Adrenal gland (tissue), 12 donors: Measurements from ENCODE around the gene CNGA1. TPM values are rescaled to one million over a fixed set of nuclear protein-coding genes. Genes with fewer than 3 reads are reported as not detected.
A peak's percentile ranks its signal among the peaks of the same experiment; 100 is the strongest.

Experiments
- DNase-seq, 7 donors: peaks; one replicate each; pipeline ENCODE4 v3.0.0-alpha.2; 2019 to 2020
- H3K27ac ChIP-seq, 5 donors: fragments of 200-600 bp; sonication (generic) in 4 of 5; 1 replicate in 3 of 5; 2 replicates in 2 of 5; pipeline versions ENCODE4 v1.5.1 to v1.8.0; 2016 to 2020; ENCODE audit warnings: mild to moderate bottlenecking in 1 of 5
- H3K27me3 ChIP-seq: fragments of 200-600 bp; 2 replicates; pipeline ENCODE4 v1.8.0; 2021
- H3K36me3 ChIP-seq, 2 donors: fragments of 200-600 bp; replicated peaks in 1 of 2; 1 replicate in 1 of 2; 2 replicates in 1 of 2; pipeline versions ENCODE4 v1.5.1 to v1.8.0; 2018 to 2022
- H3K4me1 ChIP-seq, 2 donors: fragments of 200-600 bp; replicated peaks in 1 of 2; 1 replicate in 1 of 2; 2 replicates in 1 of 2; pipeline versions ENCODE4 v1.5.1 to v1.8.0; 2018 to 2021
- H3K4me3 ChIP-seq, 4 donors: fragments of 200-600 bp; sonication (generic) in 3 of 4; one replicate each; pipeline ENCODE4 v1.5.1; 2016 to 2018
- H3K9me3 ChIP-seq, 3 donors: fragments of 200-600 bp; sonication (generic) in 1 of 3; replicated peaks in 1 of 3; 1 replicate in 2 of 3; 2 replicates in 1 of 3; pipeline versions ENCODE4 v1.5.1 to v1.8.0; 2016 to 2021
- POLR2A ChIP-seq, 2 donors: fragments of 450-650 bp; IDR thresholded peaks; one replicate each; pipeline ENCODE4 v1.6.1; 2017; ENCODE audit warnings: antibody characterized with exemption in 2 of 2, mild to moderate bottlenecking in 2 of 2, moderate library complexity in 1 of 2
- WGBS, 4 donors: extraction: QIAGEN DNeasy Blood & Tissue Kit in 2 of 4; methylation state at CpG; one replicate each; pipeline versions ENCODE4 v1.1.5 to v1.1.7; 2013 to 2017; 5-methylcytosine and 5-hydroxymethylcytosine counted together
- intact Hi-C, 2 donors: fragments of 100-400 bp; cut with DNase I; formaldehyde crosslinking; loops; one replicate each; pipeline versions ENCODE4 v1.14.1 to v1.15.0; 2022 to 2023
- polyA plus RNA-seq, 3 donors: library from polyadenylated mRNA; stranded (reverse); fragments of 200-250 nt in 2 of 3; fragments of 350-450 nt in 1 of 3; fragmentation: Illumina TruSeq in 1 of 3; extraction: RNeasy Lipid Tissue Mini Kit (QIAGEN cat#74804) in 1 of 3; gene quantifications; one replicate each; pipeline ENCODE4 v1.2.3, GENCODE V29; 2013 to 2014
- total RNA-seq, 9 donors: library from RNA; depleted of rRNA in 4 of 9; stranded (reverse); fragments of >200 nt in 4 of 9; fragments of 120-200 nt in 1 of 9; fragmentation: NEBNext Ultra II Directional in 1 of 9; extraction: Animal tissue kit (Norgen Biotek cat#: 25700) in 1 of 9; gene quantifications; one replicate each; pipeline versions ENCODE4 v1.1.0 to v1.2.4, GENCODE V29; 2013 to 2023
- TF ChIP-seq, protein P1 (sequence below), 6 experiments: fragments of 450-650 bp in 4 of 6; fragments of 200-600 bp in 2 of 6; sonication (generic) in 1 of 6; IDR thresholded peaks; 1 replicate in 5 of 6; 2 replicates in 1 of 6; pipeline versions ENCODE4 v1.5.1 to v1.8.0; 2016 to 2021; ENCODE audit warnings: antibody characterized with exemption in 6 of 6, mild to moderate bottlenecking in 2 of 6, moderate library complexity in 1 of 6
- donor health status: healthy with polysubstance abuse.
- donor health status: Bipolar disorder and iron deficiency.
- donor health status: DM: yes; HTN: yes; CAD: no.
- donor health status: DM: no; HTN: no; CAD: no.
- donor health status: DM: no; HTN: no; CAD: no.
- donor health status: DM: yes; HTN: yes; CAD: no.

Gene CNGA1
- total and polyA plus RNA-seq, 12 donors = 0.24 to 4.8 (median 1.2) TPM; not detected in 1

DNA sequence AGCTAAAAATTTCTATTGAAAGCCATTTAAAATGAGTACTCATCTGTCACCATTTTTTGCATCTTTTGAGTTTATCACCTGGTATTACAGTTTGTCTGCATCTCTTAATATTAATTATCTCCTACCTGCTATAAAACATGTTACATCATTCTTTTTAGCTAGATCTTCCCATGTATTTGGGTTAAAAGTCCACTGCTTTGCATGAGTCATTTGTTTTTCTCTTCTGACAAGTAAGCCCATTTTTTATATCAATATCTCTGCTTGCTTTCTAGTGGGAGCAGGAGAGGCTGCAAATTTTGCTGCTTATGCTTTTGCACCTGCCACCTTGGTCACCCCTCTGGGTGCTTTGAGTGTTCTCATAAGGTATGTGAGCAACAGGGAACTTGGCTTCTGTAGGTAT, 16.2 kb upstream of the CNGA1 start:
- no peak for DNase-seq
- Histone ChIP-seq H3K9me3 (no peaks in the 10 kb centered on the region), H3K27me3 (no peaks in the 10 kb centered on the region), H3K27ac (no peak overlapping the region), H3K4me1 (peaks cover 6 to 8% of the 10 kb centered on the region in 2 donors), H3K36me3 (no peaks in the 10 kb centered on the region), H3K4me3 (no peak overlapping the region)
- TF ChIP-seq, protein P1, sequence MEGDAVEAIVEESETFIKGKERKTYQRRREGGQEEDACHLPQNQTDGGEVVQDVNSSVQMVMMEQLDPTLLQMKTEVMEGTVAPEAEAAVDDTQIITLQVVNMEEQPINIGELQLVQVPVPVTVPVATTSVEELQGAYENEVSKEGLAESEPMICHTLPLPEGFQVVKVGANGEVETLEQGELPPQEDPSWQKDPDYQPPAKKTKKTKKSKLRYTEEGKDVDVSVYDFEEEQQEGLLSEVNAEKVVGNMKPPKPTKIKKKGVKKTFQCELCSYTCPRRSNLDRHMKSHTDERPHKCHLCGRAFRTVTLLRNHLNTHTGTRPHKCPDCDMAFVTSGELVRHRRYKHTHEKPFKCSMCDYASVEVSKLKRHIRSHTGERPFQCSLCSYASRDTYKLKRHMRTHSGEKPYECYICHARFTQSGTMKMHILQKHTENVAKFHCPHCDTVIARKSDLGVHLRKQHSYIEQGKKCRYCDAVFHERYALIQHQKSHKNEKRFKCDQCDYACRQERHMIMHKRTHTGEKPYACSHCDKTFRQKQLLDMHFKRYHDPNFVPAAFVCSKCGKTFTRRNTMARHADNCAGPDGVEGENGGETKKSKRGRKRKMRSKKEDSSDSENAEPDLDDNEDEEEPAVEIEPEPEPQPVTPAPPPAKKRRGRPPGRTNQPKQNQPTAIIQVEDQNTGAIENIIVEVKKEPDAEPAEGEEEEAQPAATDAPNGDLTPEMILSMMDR (IDR thresholded peaks at IDR 0.05) = no peak
- TF ChIP-seq POLR2A (IDR thresholded peaks at IDR 0.05) = no peak
- intact Hi-C loops = no loop called here

- TF ChIP-seq POLR2A (IDR thresholded peaks at IDR 0.05) = no peak
- TF ChIP-seq, protein P1 (IDR thresholded peaks at IDR 0.05) = no peak
- Histone ChIP-seq H3K9me3 (no peaks in the 10 kb centered on the region), H3K4me3 (no peak overlapping the region), H3K27ac (peak overlapping the region in 1 of 5 donors; percentile 2), H3K4me1 (peaks cover 6 to 8% of the 10 kb centered on the region in 2 donors), H3K36me3 (no peaks in the 10 kb centered on the region), H3K27me3 (no peaks in the 10 kb centered on the region)
- intact Hi-C loops = no loop called here
- peak in 6 of 7 donors; percentile 38 to 66 (median 54) for DNase-seq
- whole genome bisulfite sequencing, 4 donors = 52 to 70% (median 58%) methylated on average over 12 of the region's 12 CpGs
These were observed 15.5 kb upstream of the CNGA1 start for GRCh38 chr4:48031802-48032525.

- no peak for DNase-seq
- Histone ChIP-seq H3K27ac (no peak overlapping the region), H3K4me1 (peaks cover 6 to 8% of the 10 kb centered on the region in 2 donors), H3K9me3 (no peaks in the 10 kb centered on the region), H3K36me3 (no peaks in the 10 kb centered on the region), H3K27me3 (no peaks in the 10 kb centered on the region), H3K4me3 (no peak overlapping the region)
- TF ChIP-seq POLR2A (IDR thresholded peaks at IDR 0.05) = no peak
- 60 to 83% (median 72%) methylated on average over 3 of the region's 3 CpGs for WGBS, 4 donors
- intact Hi-C loops = no loop called here
These were observed 14.0 kb upstream of the CNGA1 start for GRCh38 chr4:48030470-48030869.

- intact Hi-C loops = no loop called here
- DNase-seq = no peak
- WGBS, 4 donors = 38 to 64% (median 50%) methylated on average over 2 of the region's 2 CpGs
- Histone ChIP-seq H3K4me3 (no peak overlapping the region), H3K27ac (no peak overlapping the region), H3K36me3 (no peaks in the 10 kb centered on the region), H3K4me1 (peaks cover 6 to 8% of the 10 kb centered on the region in 2 donors), H3K9me3 (no peaks in the 10 kb centered on the region), H3K27me3 (no peaks in the 10 kb centered on the region)
- TF ChIP-seq, protein P1 (IDR thresholded peaks at IDR 0.05) = no peak
- no peak for TF ChIP-seq POLR2A (IDR thresholded peaks at IDR 0.05)
These were observed 12.2 kb upstream of the CNGA1 start for GRCh38 chr4:48028696-48029095.

GRCh38 chr4:48027653-48028052, 11.2 kb upstream of the CNGA1 start:
- H3K4me1 ChIP-seq = peaks cover 5 to 7% of the 10 kb centered on the region in 2 donors
- TF ChIP-seq, protein P1 (IDR thresholded peaks at IDR 0.05) = no peak
- TF ChIP-seq POLR2A (IDR thresholded peaks at IDR 0.05) = no peak
- H3K9me3 ChIP-seq = no peaks in the 10 kb centered on the region
- no peaks in the 10 kb centered on the region for H3K27me3 ChIP-seq
- intact Hi-C loops = no loop called here
- no peak for DNase-seq
- no peaks in the 10 kb centered on the region for H3K36me3 ChIP-seq
- H3K27ac ChIP-seq = no peak overlapping the region
- H3K4me3 ChIP-seq = no peak overlapping the region
